ENCODE results near the gene CEP104. TPM values are rescaled to one million over a fixed set of nuclear protein-coding genes. Genes with fewer than 3 reads are reported as not detected.

The CEP104 gene
- total RNA-seq, 1 experiment from 2014 or later = 34.5 TPM

- Histone ChIP-seq H2BK5ac (ENCODE audit: insufficient read length, low read length) (no peak overlapping the region), H3K27me3 (ENCODE audit: insufficient read depth, low read length) (no peaks in the 10 kb centered on the region), H2BK120ac (ENCODE audit: low read depth, low read length, poor library complexity, severe bottlenecking) (no peak overlapping the region), H3K23me2 (ENCODE audit: insufficient read length, low read depth, low read length, poor library complexity, severe bottlenecking) (peaks cover 7% of the 10 kb centered on the region), H2BK20ac (ENCODE audit: low read depth, low read length, poor library complexity, severe bottlenecking) (no peak overlapping the region), H3K4me2 (ENCODE audit: insufficient read depth, insufficient read length, low read length) (no peak overlapping the region), H3K27ac (ENCODE audit: insufficient read length, low read depth, low read length) (no peak overlapping the region), H2AK5ac (ENCODE audit: insufficient read length, low read length) (no peak overlapping the region), H3K79me1 (ENCODE audit: insufficient read depth, low read depth, low read length, poor library complexity, severe bottlenecking) (peaks cover 5% of the 10 kb centered on the region), H3K79me2 (ENCODE audit: insufficient read depth, low read length) (peaks cover 13% of the 10 kb centered on the region; the same call in 1 of the 2 replicates), H3K56ac (ENCODE audit: insufficient read length, low read depth, low read length) (no peak overlapping the region), H3K14ac (ENCODE audit: insufficient read depth, low read length) (no peak overlapping the region), H4K91ac (ENCODE audit: insufficient read length, low read depth, low read length) (no peak overlapping the region), H2AFZ (ENCODE audit: low read length) (no peak overlapping the region), H3K9ac (ENCODE audit: extremely low read depth, insufficient read length, low read length) (no peak overlapping the region), H3K4ac (ENCODE audit: low read depth, low read length) (no peak overlapping the region), H2BK15ac (ENCODE audit: low read depth, low read length) (no peak overlapping the region), H4K5ac (ENCODE audit: insufficient read length, low read depth, low read length) (no peak overlapping the region), H2BK12ac (ENCODE audit: insufficient read length, low read depth, low read length) (no peak overlapping the region), H3K18ac (ENCODE audit: insufficient read length, low read depth, low read length) (no peak overlapping the region), H3K4me1 (ENCODE audit: insufficient read depth, low read length) (no peaks in the 10 kb centered on the region), H3K23ac (ENCODE audit: insufficient read length, low read depth, low read length) (no peak overlapping the region), H4K20me1 (ENCODE audit: control insufficient read depth, insufficient read depth, insufficient read length) (no peaks in the 10 kb centered on the region), H3T11ph (ENCODE audit: low read length) (no peak overlapping the region), H3K9me3 (ENCODE audit: control insufficient read depth, low read depth, low read length) (no peaks in the 10 kb centered on the region), H4K8ac (replicated peaks; ENCODE audit: insufficient read length, low read depth, low read length) (no peak overlapping the region)
- H3K27me3 Mint-ChIP-seq (ENCODE audit: low read depth) = no peaks in the 10 kb centered on the region
- no CpG with 5 or more reads among the region's 10 CpGs for WGBS (ENCODE audit: extremely low coverage, insufficient read length, low lambda C conversion rate)
- H3K36me3 Mint-ChIP-seq (ENCODE audit: insufficient read depth in 1 of 3, low read depth in 3 of 3) = peaks cover 0 to 11% (median 6%) of the 10 kb centered on the region in 3 experiments; a peak in 6 of 7 replicates
- H3K27ac Mint-ChIP-seq = no peak overlapping the region; a peak in 1 of 7 replicates
- peaks cover 10 to 12% of the 10 kb centered on the region in 2 experiments for H3K9me3 Mint-ChIP-seq
- no peak for DNase-seq
- no peak for TF ChIP-seq CTCF (conservative IDR thresholded peaks at IDR 0.05)
- H3K4me3 Mint-ChIP-seq = no peak overlapping the region; a peak in 1 of 5 replicates
- H3K4me1 Mint-ChIP-seq = peaks cover 33 to 34% of the 10 kb centered on the region in 2 experiments
Measured at GRCh38 chr1:3902571-3903091, 45.6 kb upstream of the CEP104 start.

Measured in H9 (cell line).